Pancreas (tissue), 10 donors: ENCODE results near the gene EIF5. TPM values are rescaled to one million over a fixed set of nuclear protein-coding genes. Genes with fewer than 3 reads are reported as not detected.
A peak's percentile ranks its signal among the peaks of the same experiment; 100 is the strongest.

Source experiments
- ATAC-seq, 4 donors: fragments of 200-7000 bp; cut with Tn5 transposase; one replicate each; pipeline versions ENCODE4 v1.8.0 to v1.9.1; 2020; ENCODE audit warnings: mild to moderate bottlenecking in 4 of 4, moderate library complexity in 4 of 4
- DNase-seq, 6 donors: peaks; one replicate each; pipeline ENCODE4 v3.0.0-alpha.2; 2020
- FAIRE-seq: peaks from 2 replicates; lab custom pipeline; 2012; peaks lifted over from hg19 to GRCh38; lab: Jason Lieb, UNC
- H3K27ac ChIP-seq, 4 donors: fragments of 200-600 bp; sonication (generic); 1 replicate in 3 of 4; 2 replicates in 1 of 4; pipeline versions ENCODE4 v1.5.0 to v1.8.0; 2020
- H3K27me3 ChIP-seq, 4 donors: fragments of 200-600 bp; one replicate each; pipeline ENCODE4 v1.8.0; 2021
- H3K36me3 ChIP-seq, 3 donors: fragments of 200-600 bp; sonication (generic) in 1 of 3; one replicate each; pipeline versions ENCODE4 v1.5.0 to v1.8.0; 2020 to 2021
- H3K4me1 ChIP-seq, 3 donors: fragments of 200-600 bp; one replicate each; pipeline ENCODE4 v1.8.0; 2021
- H3K4me3 ChIP-seq, 4 donors: fragments of 200-600 bp; sonication (generic) in 2 of 4; one replicate each; pipeline versions ENCODE4 v1.5.0 to v1.8.0; 2020 to 2021
- H3K9me3 ChIP-seq, 4 donors: fragments of 200-600 bp; one replicate each; pipeline ENCODE4 v1.8.0; 2021
- CTCF ChIP-seq, 4 donors: fragments of 200-600 bp; sonication (generic) in 3 of 4; IDR thresholded peaks; one replicate each; pipeline versions ENCODE4 v1.5.0 to v1.8.0; 2021; ENCODE audit warnings: antibody characterized with exemption in 4 of 4
- WGBS, 2 donors: extraction: QIAGEN DNeasy Blood & Tissue Kit; methylation state at CpG; one replicate each; pipeline ENCODE4 v1.1.7; 2013; 5-methylcytosine and 5-hydroxymethylcytosine counted together
- intact Hi-C, 3 donors: fragments of 100-400 bp; cut with DNase I; formaldehyde crosslinking; loops; one replicate each; pipeline versions ENCODE4 v1.11.1 to v1.14.2; 2022
- polyA plus RNA-seq, 2 donors: library from polyadenylated mRNA; stranded (reverse); fragments of 200-250 nt; gene quantifications; one replicate each; pipeline ENCODE4 v1.2.3, GENCODE V29; 2013
- total RNA-seq, 6 donors: library from RNA; stranded (reverse); fragmentation: NEBNext Ultra II Directional in 4 of 6; extraction: Animal tissue kit (Norgen Biotek cat#: 25700) in 4 of 6; gene quantifications; one replicate each; pipeline versions ENCODE4 v1.2.1 to v1.2.4, GENCODE V29; 2021 to 2023
- donor health status: healthy with polysubstance abuse.
- donor health status: DM: no; HTN: no; CAD: no; lungs with moderate emphysema.
- donor health status: DM: no; HTN: no; CAD: no.
- donor health status: control.
- donor health status: control.
- donor health status: Bipolar disorder and iron deficiency.
- donor health status: DM: yes; HTN: yes; CAD: no.
- donor health status: DM: no; HTN: no; CAD: no.
- donor health status: DM: no; HTN: no; CAD: no.
- donor health status: DM: yes; HTN: yes; CAD: no.

EIF5 gene
- total and polyA plus RNA-seq, 8 donors: 22.2 to 139 (median 95.2) TPM

- no peaks in the 10 kb centered on the region for H3K9me3 ChIP-seq
- intact Hi-C loops: loop anchor here in 2 of 3 donors (5.0 to 10.0 kb wide), 2 partner anchors 188 to 215 kb away; no protein-coding TSS in a partner anchor
- no peaks in the 10 kb centered on the region for H3K4me1 ChIP-seq
- no peaks in the 10 kb centered on the region for H3K36me3 ChIP-seq
- WGBS, 2 donors: 25 to 28% methylated on average over 10 of the region's 10 CpGs
- DNase-seq (peak; percentile 57 to 91 (median 78)), FAIRE-seq (no peak), ATAC-seq (peak; percentile 88 to 98 (median 95))
- H3K27me3 ChIP-seq: no peaks in the 10 kb centered on the region
- no peak overlapping the region for H3K4me3 ChIP-seq
- no peak overlapping the region for H3K27ac ChIP-seq
- TF ChIP-seq CTCF (IDR thresholded peaks at IDR 0.05): peak; percentile 84 to 91 (median 86)
These were observed 41.3 kb upstream of the EIF5 start for GRCh38 chr14:103292426-103293374.

GRCh38 chr14:103293465-103293864 is 40.6 kb upstream of the EIF5 start:
- WGBS, 2 donors: 55 to 65% methylated on average over 7 of the region's 7 CpGs
- H3K9me3 ChIP-seq: no peaks in the 10 kb centered on the region

GRCh38 chr14:103294091-103294490 is 39.9 kb upstream of the EIF5 start:
- intact Hi-C loops: loop anchor here in 2 of 3 donors (5.0 to 10.0 kb wide), 2 partner anchors 189 to 217 kb away; no protein-coding TSS in a partner anchor
- DNase-seq (peak in 1 of 6 donors; percentile 37), FAIRE-seq (no peak), ATAC-seq (no peak)
- 66 to 81% methylated on average over 11 of the region's 11 CpGs for WGBS, 2 donors
- no peaks in the 10 kb centered on the region for H3K9me3 ChIP-seq
- no peaks in the 10 kb centered on the region for H3K27me3 ChIP-seq
- H3K36me3 ChIP-seq: no peaks in the 10 kb centered on the region
- no peaks in the 10 kb centered on the region for H3K4me1 ChIP-seq
- no peak for TF ChIP-seq CTCF (IDR thresholded peaks at IDR 0.05)
- H3K4me3 ChIP-seq: no peak overlapping the region
- no peak overlapping the region for H3K27ac ChIP-seq

More at GRCh38 chr14:103293465-103293864, 40.6 kb upstream of the EIF5 start:
- Histone ChIP-seq H3K4me1 (no peaks in the 10 kb centered on the region), H3K27ac (no peak overlapping the region), H3K36me3 (no peaks in the 10 kb centered on the region), H3K27me3 (no peaks in the 10 kb centered on the region), H3K4me3 (no peak overlapping the region)
- no peak for DNase-seq
- no peak for FAIRE-seq
- intact Hi-C loops: loop anchor here in 2 of 3 donors (5.0 to 10.0 kb wide), 2 partner anchors 189 to 216 kb away; no protein-coding TSS in a partner anchor
- ATAC-seq: no peak
- TF ChIP-seq CTCF (IDR thresholded peaks at IDR 0.05): no peak

GRCh38 chr14:103296007-103296406 is 38.0 kb upstream of the EIF5 start:
- Histone ChIP-seq H3K9me3 (no peaks in the 10 kb centered on the region), H3K4me1 (no peaks in the 10 kb centered on the region), H3K27ac (no peak overlapping the region), H3K4me3 (no peak overlapping the region), H3K36me3 (no peaks in the 10 kb centered on the region), H3K27me3 (no peaks in the 10 kb centered on the region)
- FAIRE-seq: no peak
- TF ChIP-seq CTCF (IDR thresholded peaks at IDR 0.05): no peak
- no peak for ATAC-seq
- no peak for DNase-seq
- intact Hi-C loops: loop anchor here in 2 of 3 donors (10.0 kb wide), 1 partner anchor 191 kb away; no protein-coding TSS in a partner anchor
